ENCODE results near the gene FBXW2. TPM values are rescaled to one million over a fixed set of nuclear protein-coding genes. Genes with fewer than 3 reads are reported as not detected.

The FBXW2 gene
- total and polyA plus RNA-seq, 2 donors (not counting 1 experiment from before 2014, with no cell fraction given): 33.5 to 77.5 TPM

- Histone ChIP-seq H3K9me3 (ENCODE audit: control insufficient read depth, insufficient read depth, low read depth, low read length) (no peaks in the 10 kb centered on the region), H4K20me1 (ENCODE audit: control insufficient read depth, extremely low read depth, insufficient read depth, low read length) (no peaks in the 10 kb centered on the region), H3K4me2 (ENCODE audit: extremely low read depth, insufficient read depth, low read length) (no peak overlapping the region), H3K4me3 (replicated peaks in 1 of 4; ENCODE audit: control extremely low read depth in 1 of 4, insufficient read depth in 1 of 4, low read depth in 3 of 4, low read length in 4 of 4) (no peak overlapping the region), H3K36me3 (ENCODE audit: control insufficient read depth, insufficient read depth, low read length) (peaks cover 11% of the 10 kb centered on the region), H3K9ac (ENCODE audit: insufficient read depth, low read length) (no peak overlapping the region), H3K27me3 (ENCODE audit: control insufficient read depth, insufficient read depth, low read length) (no peaks in the 10 kb centered on the region), H3K79me2 (ENCODE audit: control insufficient read depth, insufficient read depth, low read length) (no peaks in the 10 kb centered on the region), H3K27ac (ENCODE audit: insufficient read depth, low read length) (no peak overlapping the region), H2AFZ (ENCODE audit: low read length) (no peak overlapping the region), H3K4me1 (ENCODE audit: control insufficient read depth, extremely low read depth, insufficient read depth, low read length) (no peaks in the 10 kb centered on the region)
- TF ChIP-seq EZH2 (IDR thresholded peaks at IDR 0.05; ENCODE audit: low read length, missing control alignments) (no peak), CTCF (conservative IDR thresholded peaks at IDR 0.05 in 1 of 2, IDR thresholded peaks at IDR 0.05 in 1 of 2; ENCODE audit: low read depth in 1 of 2, low read length in 2 of 2) (no peak)
- no peak for DNase-seq (ENCODE audit: low read depth in 2 of 2)
These were observed 20.0 kb downstream of the FBXW2 start for GRCh38 chr9:120773256-120773655.

- Histone ChIP-seq H2AFZ (ENCODE audit: low read length) (no peak overlapping the region), H3K9ac (ENCODE audit: insufficient read depth, low read length) (no peak overlapping the region), H3K36me3 (ENCODE audit: control insufficient read depth, insufficient read depth, low read length) (peaks cover 9% of the 10 kb centered on the region), H3K4me1 (ENCODE audit: control insufficient read depth, extremely low read depth, insufficient read depth, low read length) (no peaks in the 10 kb centered on the region), H3K27ac (ENCODE audit: insufficient read depth, low read length) (no peak overlapping the region), H3K4me2 (ENCODE audit: extremely low read depth, insufficient read depth, low read length) (no peak overlapping the region), H3K27me3 (ENCODE audit: control insufficient read depth, insufficient read depth, low read length) (no peaks in the 10 kb centered on the region), H3K9me3 (ENCODE audit: control insufficient read depth, insufficient read depth, low read depth, low read length) (no peaks in the 10 kb centered on the region), H3K4me3 (replicated peaks in 1 of 4; ENCODE audit: control extremely low read depth in 1 of 4, insufficient read depth in 1 of 4, low read depth in 3 of 4, low read length in 4 of 4) (no peak overlapping the region), H3K79me2 (ENCODE audit: control insufficient read depth, insufficient read depth, low read length) (no peaks in the 10 kb centered on the region), H4K20me1 (ENCODE audit: control insufficient read depth, extremely low read depth, insufficient read depth, low read length) (no peaks in the 10 kb centered on the region)
- TF ChIP-seq CTCF (conservative IDR thresholded peaks at IDR 0.05 in 1 of 2, IDR thresholded peaks at IDR 0.05 in 1 of 2; ENCODE audit: low read depth in 1 of 2, low read length in 2 of 2): no peak
- TF ChIP-seq EZH2 (IDR thresholded peaks at IDR 0.05; ENCODE audit: low read length, missing control alignments): no peak
- no peak for DNase-seq (ENCODE audit: low read depth in 2 of 2)
These were observed 22.3 kb downstream of the FBXW2 start for GRCh38 chr9:120770931-120771330.

- Histone ChIP-seq H4K20me1 (ENCODE audit: control insufficient read depth, extremely low read depth, insufficient read depth, low read length) (no peaks in the 10 kb centered on the region), H3K27ac (ENCODE audit: insufficient read depth, low read length) (no peak overlapping the region), H3K9me3 (ENCODE audit: control insufficient read depth, insufficient read depth, low read depth, low read length) (no peaks in the 10 kb centered on the region), H3K4me3 (replicated peaks in 1 of 4; ENCODE audit: control extremely low read depth in 1 of 4, insufficient read depth in 1 of 4, low read depth in 3 of 4, low read length in 4 of 4) (no peak overlapping the region), H2AFZ (ENCODE audit: low read length) (no peak overlapping the region), H3K27me3 (ENCODE audit: control insufficient read depth, insufficient read depth, low read length) (no peaks in the 10 kb centered on the region), H3K79me2 (ENCODE audit: control insufficient read depth, insufficient read depth, low read length) (no peaks in the 10 kb centered on the region), H3K4me1 (ENCODE audit: control insufficient read depth, extremely low read depth, insufficient read depth, low read length) (no peaks in the 10 kb centered on the region), H3K4me2 (ENCODE audit: extremely low read depth, insufficient read depth, low read length) (no peak overlapping the region), H3K9ac (ENCODE audit: insufficient read depth, low read length) (no peak overlapping the region), H3K36me3 (ENCODE audit: control insufficient read depth, insufficient read depth, low read length) (peaks cover 12% of the 10 kb centered on the region)
- TF ChIP-seq EZH2 (IDR thresholded peaks at IDR 0.05; ENCODE audit: low read length, missing control alignments): no peak
- TF ChIP-seq CTCF (conservative IDR thresholded peaks at IDR 0.05 in 1 of 2, IDR thresholded peaks at IDR 0.05 in 1 of 2; ENCODE audit: low read depth in 1 of 2, low read length in 2 of 2): no peak
- no peak for DNase-seq (ENCODE audit: low read depth in 2 of 2)
These were observed 24.3 kb downstream of the FBXW2 start for GRCh38 chr9:120768886-120769285.
